ENCODE measurements around the gene SLCO2A1.

Gene SLCO2A1

GRCh38 chr3:133930341-133930933, 99.3 kb downstream of the SLCO2A1 start:
- DNase-seq: no peak

GRCh38 chr3:133928903-133929607, 100.7 kb downstream of the SLCO2A1 start:
- no peak for DNase-seq

- no peak for DNase-seq
Observed at GRCh38 chr3:133928136-133928893, 101.4 kb downstream of the SLCO2A1 start.

GRCh38 chr3:133927540-133928066, 102.1 kb downstream of the SLCO2A1 start:
- DNase-seq: peak; percentile 84

- no peak for DNase-seq
Observed at GRCh38 chr3:133926736-133927539, 102.8 kb downstream of the SLCO2A1 start.

GRCh38 chr3:133925960-133926735, 103.6 kb downstream of the SLCO2A1 start:
- DNase-seq: no peak

- DNase-seq: no peak
Observed at GRCh38 chr3:133924041-133924440, 105.7 kb downstream of the SLCO2A1 start.

- no peak for DNase-seq
Observed at GRCh38 chr3:133921592-133921991, 108.1 kb downstream of the SLCO2A1 start.

GRCh38 chr3:133917144-133917543, 112.6 kb downstream of the SLCO2A1 start:
- no peak for DNase-seq

GRCh38 chr3:133915685-133916658, 113.8 kb downstream of the SLCO2A1 start:
- no peak for DNase-seq

- DNase-seq: no peak
Observed at GRCh38 chr3:133914839-133915600, 114.7 kb downstream of the SLCO2A1 start.

GRCh38 chr3:133910422-133910821, 119.3 kb downstream of the SLCO2A1 start:
- DNase-seq: no peak

- no peak for DNase-seq
Observed at GRCh38 chr3:133905376-133905775, 124.3 kb downstream of the SLCO2A1 start.

GRCh38 chr3:133901847-133902246, 127.9 kb downstream of the SLCO2A1 start:
- DNase-seq: no peak

GRCh38 chr3:133901083-133901482, 128.6 kb downstream of the SLCO2A1 start:
- DNase-seq: no peak

GRCh38 chr3:133899311-133899710, 130.4 kb downstream of the SLCO2A1 start:
- no peak for DNase-seq

- no peak for DNase-seq
Observed at GRCh38 chr3:133897547-133897946, 132.2 kb downstream of the SLCO2A1 start.

- DNase-seq: no peak
Observed at GRCh38 chr3:133896002-133896761, 133.5 kb downstream of the SLCO2A1 start.

Measured in CD4-positive, alpha-beta T cell treated with Interleukin-17A for 4 hours (primary cell).